Gastrocnemius medialis (tissue), 4 donors: Measurements from ENCODE around the gene RNPS1.

Source experiments
- POLR2A ChIP-seq, 2 donors: fragments of 450-650 bp; IDR thresholded peaks; one replicate each; pipeline ENCODE4 v1.6.1; 2017; ENCODE audit warnings: antibody characterized with exemption in 2 of 2, mild to moderate bottlenecking in 2 of 2, moderate library complexity in 2 of 2
- TF ChIP-seq, protein P1 (sequence below), 5 experiments: fragments of 450-650 bp in 3 of 5; fragments of 200-600 bp in 2 of 5; sonication (generic) in 2 of 5; IDR thresholded peaks in 4 of 5; conservative IDR thresholded peaks in 1 of 5; 1 replicate in 4 of 5; 2 replicates in 1 of 5; pipeline ENCODE4 v1.5.1; 2016 to 2019; ENCODE audit warnings: antibody characterized with exemption in 5 of 5, mild to moderate bottlenecking in 3 of 5, moderate library complexity in 3 of 5

DNA sequence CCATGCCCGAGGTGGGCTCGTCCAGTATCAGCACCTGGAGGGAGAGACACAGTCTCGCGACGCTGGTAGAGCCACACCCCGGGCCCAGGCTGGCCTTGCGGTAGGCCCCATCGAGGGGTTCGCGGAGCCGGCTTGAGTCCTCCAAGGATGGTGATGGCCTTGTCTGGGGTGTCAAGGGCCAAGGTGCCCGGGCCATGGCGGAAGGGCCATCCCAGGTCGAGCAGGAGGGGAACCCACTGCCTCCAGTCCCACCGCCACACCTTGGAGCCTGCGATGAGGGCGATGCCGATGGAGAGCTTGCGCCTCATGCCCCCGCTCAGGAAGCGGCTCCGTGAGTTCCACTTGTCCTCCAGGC is 29.6 kb upstream of the RNPS1 start:
- TF ChIP-seq, protein P1, sequence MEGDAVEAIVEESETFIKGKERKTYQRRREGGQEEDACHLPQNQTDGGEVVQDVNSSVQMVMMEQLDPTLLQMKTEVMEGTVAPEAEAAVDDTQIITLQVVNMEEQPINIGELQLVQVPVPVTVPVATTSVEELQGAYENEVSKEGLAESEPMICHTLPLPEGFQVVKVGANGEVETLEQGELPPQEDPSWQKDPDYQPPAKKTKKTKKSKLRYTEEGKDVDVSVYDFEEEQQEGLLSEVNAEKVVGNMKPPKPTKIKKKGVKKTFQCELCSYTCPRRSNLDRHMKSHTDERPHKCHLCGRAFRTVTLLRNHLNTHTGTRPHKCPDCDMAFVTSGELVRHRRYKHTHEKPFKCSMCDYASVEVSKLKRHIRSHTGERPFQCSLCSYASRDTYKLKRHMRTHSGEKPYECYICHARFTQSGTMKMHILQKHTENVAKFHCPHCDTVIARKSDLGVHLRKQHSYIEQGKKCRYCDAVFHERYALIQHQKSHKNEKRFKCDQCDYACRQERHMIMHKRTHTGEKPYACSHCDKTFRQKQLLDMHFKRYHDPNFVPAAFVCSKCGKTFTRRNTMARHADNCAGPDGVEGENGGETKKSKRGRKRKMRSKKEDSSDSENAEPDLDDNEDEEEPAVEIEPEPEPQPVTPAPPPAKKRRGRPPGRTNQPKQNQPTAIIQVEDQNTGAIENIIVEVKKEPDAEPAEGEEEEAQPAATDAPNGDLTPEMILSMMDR (IDR thresholded peaks at IDR 0.05 in 4 of 5, conservative IDR thresholded peaks at IDR 0.05 in 1 of 5), result no peak
- TF ChIP-seq POLR2A (IDR thresholded peaks at IDR 0.05), result no peak
